Right renal pelvis (tissue), 4 donors: ENCODE data around the gene CWC25. TPM values are rescaled to one million over a fixed set of nuclear protein-coding genes. Genes with fewer than 3 reads are reported as not detected.

Experiments
- DNase-seq, 4 donors: peaks; one replicate each; pipeline ENCODE4 v3.0.0-alpha.2; 2013; ENCODE audit warnings: low read depth in 4 of 4, low spot score in 3 of 4, missing footprints in 1 of 4
- polyA plus RNA-seq, 4 donors: library from polyadenylated mRNA; unstranded; fragments of 120-200 nt; gene quantifications; one replicate each; pipeline ENCODE4 v1.2.1, GENCODE V29; 2013; ENCODE audit not compliant: insufficient read length in 4 of 4

The CWC25 gene
- polyA plus RNA-seq, 4 donors, result 22.4 to 27.4 (median 25.4) TPM

- peak; percentile 95 to 96 (median 95) for DNase-seq
These were observed 28.4 kb upstream of the CWC25 start, which contains the start of gene RPL23 for GRCh38 chr17:38853292-38854219. Gene RPL23, minus strand, starts transcription at chr17:38853721. Its CDS starts 11 bp downstream, at chr17:38853710.

DNA sequence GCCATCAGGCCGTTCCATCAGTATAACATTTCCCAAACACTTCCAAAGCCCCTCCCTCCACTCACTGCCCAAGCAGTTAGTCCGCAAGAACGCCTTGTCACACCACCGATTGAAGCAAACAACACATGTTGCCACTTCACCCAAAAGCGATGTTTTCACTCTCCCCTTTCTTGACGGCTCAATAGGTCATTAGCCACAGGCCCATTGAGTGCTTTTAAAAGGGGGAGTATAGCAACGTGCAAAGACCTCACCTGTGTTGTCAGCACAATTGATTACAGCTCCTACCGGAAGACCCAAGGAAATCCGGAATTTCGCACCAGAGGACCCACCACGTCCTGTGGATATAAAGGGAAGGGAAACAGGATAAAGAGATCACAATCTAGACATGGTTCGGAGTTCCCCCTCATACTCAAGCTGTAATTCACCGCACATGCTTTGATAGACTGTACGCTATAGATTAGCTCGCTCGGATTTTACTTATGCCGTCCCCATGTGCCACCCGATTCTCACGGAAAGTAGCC, 27.7 kb upstream of the CWC25 start:
- no peak for DNase-seq

GRCh38 chr17:38851434-38851833, 26.3 kb upstream of the CWC25 start:
- no peak for DNase-seq

DNA sequence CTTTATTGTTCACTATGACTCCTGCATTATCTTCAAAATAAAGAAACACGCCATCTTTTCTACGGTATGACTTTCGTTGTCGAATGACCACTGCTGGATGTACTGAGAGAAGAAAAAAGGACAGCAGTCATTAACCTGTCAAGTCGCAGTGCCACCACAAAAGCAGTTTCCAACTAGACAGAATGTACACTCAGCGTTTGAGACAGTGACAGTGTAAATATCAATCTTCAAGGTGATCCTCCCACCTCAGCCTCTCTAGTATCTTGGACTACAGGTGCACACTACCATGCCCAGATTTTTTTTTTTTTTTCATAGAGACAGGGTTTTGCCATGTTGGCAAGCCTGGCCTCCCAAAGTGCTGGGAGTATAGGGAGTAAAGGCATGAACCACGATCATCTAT, 25.3 kb upstream of the CWC25 start:
- no peak for DNase-seq

DNA sequence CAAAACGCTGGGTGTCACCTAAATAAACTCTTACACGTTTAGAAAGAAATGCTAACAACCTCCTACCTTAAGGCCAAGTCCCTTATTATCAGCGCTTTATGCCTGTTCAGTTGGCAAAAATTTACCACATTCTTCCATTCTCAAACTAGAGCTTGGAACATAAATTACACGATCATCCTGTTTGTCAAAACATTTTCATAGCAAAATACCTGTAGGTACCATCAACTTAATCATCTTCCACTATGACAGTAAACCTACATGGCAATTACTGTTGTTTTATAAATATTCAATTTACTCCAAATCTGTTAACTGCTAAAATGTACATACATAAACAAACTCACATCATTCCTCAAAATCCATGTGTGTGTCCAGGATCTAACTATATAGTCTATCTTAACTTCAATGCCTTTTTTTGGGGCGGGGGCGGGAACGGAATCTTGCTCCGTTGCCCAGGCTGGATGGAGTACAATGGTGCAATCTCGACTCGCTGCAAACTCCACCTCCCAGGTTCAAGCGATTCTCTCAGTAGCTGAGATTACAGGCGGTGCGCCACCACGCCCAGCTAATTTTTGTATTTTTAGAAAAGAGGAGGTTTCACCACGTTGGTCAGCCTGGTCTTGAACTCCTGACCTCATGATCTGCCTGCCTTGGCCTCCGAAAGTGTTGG, 24.0 kb upstream of the CWC25 start:
- DNase-seq, result no peak

GRCh38 chr17:38848557-38848891, 23.4 kb upstream of the CWC25 start:
- DNase-seq, result no peak

- DNase-seq, result no peak
These were observed 19.2 kb upstream of the CWC25 start for GRCh38 chr17:38844261-38844757.

- no peak for DNase-seq
These were observed 684 bp upstream of the CWC25 start for GRCh38 chr17:38825762-38826247.

DNA sequence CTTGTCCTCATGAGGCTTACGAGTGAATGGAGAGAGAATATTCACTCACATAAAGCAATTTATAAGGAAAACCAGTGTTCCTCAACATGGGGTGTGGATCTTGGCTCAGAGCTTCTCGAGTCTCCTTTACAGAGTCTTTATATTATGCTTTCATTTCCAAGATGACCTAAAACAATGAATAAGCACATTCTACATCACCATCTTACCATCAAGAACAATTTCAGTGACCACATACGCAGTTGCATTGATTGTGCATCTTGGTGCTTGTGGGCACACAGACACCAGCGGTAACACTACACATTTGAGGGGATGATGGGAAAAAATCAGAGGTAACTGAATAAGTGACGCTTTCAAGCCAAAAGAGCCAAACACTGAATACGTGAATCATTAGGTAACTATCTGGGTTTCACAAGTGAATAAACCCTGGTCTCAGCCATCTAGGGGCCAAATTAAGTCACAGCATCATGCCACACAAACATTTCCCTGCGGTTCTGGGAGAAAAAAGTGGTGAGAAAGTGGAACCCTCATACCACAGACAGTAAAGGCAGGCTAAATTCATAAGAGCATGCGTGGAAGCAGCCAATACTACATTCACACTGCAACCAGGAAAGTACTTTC, 9.4 kb downstream of the CWC25 start:
- DNase-seq, result no peak

DNA sequence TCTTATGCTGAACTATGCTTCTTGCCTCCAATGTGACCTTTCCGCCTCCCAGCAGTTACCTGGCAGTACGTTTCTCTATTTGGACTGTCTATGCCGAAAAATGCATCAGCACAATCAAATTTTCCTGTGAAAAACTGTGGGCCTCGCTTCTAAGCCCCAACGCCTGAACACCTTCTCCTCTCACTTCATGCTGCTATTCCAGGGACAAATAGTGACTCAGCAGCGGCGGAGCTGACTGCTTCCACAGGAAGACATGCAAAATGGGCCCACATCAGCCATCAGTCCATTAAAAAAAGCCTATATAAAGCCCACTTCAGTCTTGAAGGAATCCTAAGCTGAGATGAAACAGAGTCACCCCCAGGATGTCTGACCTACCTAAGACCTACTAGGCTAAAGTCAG, 15.3 kb downstream of the CWC25 start:
- DNase-seq, result no peak

DNA sequence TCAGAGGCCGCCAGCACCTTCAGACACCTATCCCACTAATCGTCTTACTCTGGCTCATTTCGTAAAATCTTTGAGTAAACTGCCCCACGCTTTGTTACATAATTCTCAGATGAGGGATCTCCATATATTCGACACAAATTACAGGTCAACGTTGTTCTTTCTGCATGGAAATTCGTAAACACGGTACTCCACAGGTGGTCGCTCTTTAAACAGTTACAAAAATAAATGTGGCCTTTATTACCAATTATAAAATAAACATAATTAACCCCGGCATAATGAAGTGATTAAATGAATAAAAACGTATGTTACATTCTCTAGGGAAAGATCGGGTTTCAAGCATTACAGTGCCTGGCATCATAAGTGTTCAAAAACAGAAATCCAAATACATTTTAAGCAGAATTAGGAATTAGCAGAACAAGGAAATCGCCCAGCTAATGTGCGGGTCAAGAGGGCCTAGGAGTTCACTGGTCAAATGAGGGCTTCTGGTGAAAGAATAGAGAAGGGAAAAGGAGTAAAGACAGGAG, 24.8 kb downstream of the CWC25 start:
- no peak for DNase-seq

DNA sequence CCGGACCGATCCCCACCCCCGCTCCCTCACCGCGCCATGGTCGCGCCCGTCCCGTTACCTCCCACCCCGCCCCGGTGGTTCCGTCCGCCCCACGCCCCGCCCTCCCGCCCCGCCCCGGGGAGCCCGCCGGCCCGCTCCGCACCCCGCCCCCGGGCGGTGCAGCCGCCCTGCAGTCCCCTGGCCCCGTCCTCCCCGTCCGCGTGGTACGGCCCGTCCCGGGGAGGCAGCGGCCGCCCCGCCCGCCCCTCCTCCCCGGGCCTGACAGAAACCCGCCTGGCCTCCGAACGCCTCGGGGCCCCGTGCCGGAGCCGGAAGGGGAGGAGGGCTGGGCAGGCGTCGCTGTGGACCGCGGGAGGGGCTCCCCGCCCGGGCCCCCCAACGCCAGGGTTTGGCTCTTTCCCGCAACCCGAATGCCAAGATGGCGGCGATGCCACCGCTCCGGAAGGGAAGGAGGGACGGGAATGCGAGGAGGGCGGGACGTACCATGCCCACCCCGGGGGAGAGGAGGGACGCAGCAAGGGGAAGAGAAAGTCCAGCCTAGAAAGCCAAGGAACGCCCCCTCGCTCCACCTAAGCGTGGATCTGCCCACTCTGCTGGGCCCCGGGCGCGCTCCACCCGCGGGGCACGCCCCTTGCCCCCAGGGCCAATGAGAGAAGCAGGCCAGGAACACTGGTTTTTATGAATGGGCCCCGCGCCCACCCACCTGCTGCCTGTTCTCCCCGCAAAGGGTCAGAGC, 25.5 kb downstream of the CWC25 start, which contains the start of gene PIP4K2B:
Gene PIP4K2B (minus strand): TSS at position 56 of the 736 bp plus-strand sequence. CDS start 132 bp downstream, outside the sequence.
- DNase-seq, result peak; percentile 92 to 95 (median 93)

- DNase-seq, result peak in 3 of 4 donors; percentile 10 to 22 (median 14)
These were observed 26.3 kb downstream of the CWC25 start for GRCh38 chr17:38798614-38799500.

- DNase-seq, result no peak
These were observed 27.3 kb downstream of the CWC25 start for GRCh38 chr17:38797828-38798227.

- DNase-seq, result no peak
These were observed 28.0 kb downstream of the CWC25 start for GRCh38 chr17:38797158-38797490.

DNA sequence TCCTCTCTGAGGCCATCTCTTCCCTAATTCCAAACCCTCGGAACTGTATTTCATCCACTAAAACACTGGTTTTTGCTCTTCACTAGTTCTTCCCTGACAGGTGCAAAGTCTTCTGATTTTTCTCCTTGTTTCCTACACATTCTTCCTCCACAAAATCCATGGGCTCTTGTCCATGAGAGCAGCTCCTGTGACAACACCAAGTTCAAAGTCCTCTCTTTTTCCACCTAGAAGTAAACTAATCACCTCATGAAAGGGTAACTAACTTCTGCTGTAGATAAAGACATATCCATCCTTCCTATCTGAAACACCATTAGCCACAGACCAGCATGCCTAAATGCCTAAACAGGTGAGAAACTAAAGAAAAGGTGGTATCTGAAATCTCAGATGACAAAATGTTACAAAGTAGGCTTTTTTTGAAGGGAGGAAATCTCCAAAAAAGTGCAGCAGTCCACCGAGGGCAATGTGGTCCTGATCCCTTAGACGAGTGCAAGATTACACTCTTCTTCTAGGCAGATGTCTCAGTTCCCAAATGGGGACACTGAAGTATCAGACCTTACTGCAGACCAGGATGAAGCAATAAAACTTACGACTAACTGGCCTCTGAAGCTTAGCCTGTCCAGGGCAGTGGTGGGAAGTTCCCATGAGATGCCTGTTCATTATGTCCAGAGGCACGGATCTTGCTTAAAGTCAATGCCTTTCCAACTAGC, 28.5 kb downstream of the CWC25 start:
- no peak for DNase-seq

DNA sequence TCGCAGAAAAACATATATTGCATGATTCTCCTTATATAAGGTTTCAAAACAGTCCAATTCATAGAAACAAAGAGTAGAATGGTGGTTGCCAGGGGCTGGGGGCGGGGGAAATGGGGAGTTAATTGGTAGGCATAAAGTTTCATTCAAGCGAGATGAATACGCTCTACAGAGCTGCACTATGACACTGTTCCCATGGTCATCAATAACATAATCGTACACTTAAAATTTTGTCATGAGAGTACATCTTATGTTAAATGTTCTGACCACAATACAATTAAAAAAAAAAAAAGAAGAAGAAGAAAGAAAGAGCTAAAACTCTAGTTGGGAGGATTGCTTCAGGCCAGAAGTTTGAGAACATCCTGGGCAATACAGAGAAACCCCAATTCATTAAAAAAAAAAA, 30.9 kb downstream of the CWC25 start:
- DNase-seq, result no peak

DNA sequence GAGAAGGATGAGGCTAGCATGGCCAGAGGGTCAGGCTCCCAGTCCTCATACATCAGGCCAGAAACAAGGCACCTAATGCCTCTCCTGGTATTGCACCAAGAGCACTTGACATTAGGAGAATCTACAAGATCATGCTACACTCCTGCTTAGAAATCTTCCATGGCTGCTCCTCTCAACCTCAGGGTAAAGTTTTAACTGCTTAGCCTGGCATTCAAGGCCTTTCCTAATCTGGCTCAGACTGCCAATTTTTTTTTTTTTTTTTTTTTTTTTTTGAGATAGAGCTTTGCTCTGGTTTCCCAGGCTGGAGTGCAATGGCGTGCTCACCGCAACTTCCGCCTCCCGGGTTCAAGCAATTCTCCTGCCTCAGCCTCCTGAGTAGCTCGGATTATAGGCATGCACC, 34.0 kb downstream of the CWC25 start:
- no peak for DNase-seq
